ENCODE results near the gene CRK.

DNA sequence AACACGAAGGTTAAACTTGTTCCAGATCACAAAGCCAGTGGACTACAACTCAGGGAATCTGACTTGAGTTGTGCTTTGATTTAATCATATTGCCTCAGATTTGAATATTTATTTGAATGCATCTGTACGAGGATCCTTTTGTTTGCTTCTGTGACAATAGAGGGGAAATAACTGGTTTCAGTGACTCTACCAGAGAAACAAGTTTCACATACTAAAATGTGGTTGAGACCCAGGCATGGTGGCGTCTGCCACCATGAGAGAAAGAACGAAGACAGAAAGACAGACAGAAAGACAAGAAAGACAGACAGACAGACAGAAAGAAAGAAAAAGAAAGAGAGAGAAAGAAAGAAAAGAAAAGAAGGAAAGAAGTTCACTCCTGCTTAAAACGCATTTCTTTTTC lies 80.0 kb downstream of the CRK start:
- TF ChIP-seq, protein P1, sequence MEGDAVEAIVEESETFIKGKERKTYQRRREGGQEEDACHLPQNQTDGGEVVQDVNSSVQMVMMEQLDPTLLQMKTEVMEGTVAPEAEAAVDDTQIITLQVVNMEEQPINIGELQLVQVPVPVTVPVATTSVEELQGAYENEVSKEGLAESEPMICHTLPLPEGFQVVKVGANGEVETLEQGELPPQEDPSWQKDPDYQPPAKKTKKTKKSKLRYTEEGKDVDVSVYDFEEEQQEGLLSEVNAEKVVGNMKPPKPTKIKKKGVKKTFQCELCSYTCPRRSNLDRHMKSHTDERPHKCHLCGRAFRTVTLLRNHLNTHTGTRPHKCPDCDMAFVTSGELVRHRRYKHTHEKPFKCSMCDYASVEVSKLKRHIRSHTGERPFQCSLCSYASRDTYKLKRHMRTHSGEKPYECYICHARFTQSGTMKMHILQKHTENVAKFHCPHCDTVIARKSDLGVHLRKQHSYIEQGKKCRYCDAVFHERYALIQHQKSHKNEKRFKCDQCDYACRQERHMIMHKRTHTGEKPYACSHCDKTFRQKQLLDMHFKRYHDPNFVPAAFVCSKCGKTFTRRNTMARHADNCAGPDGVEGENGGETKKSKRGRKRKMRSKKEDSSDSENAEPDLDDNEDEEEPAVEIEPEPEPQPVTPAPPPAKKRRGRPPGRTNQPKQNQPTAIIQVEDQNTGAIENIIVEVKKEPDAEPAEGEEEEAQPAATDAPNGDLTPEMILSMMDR (IDR thresholded peaks at IDR 0.05) = no peak
- TF ChIP-seq POLR2A (IDR thresholded peaks at IDR 0.05) = no peak
- TF ChIP-seq POLR2AphosphoS5 (IDR thresholded peaks at IDR 0.05) = no peak

Measured in sigmoid colon (tissue), 4 donors.